Calu3 (cell line): ENCODE measurements around the gene SEMA6D. TPM values are rescaled to one million over a fixed set of nuclear protein-coding genes. Genes with fewer than 3 reads are reported as not detected.

Source experiments
- BruUV-seq: library from RNA; stranded (reverse); fragments of 400-500 nt; replicated peaks from 2 replicates; lab custom pipeline; 2021; lab: Mats Ljungman, UMichigan
- CTCF ChIA-PET: fragments of 300-600 bp; sonication (Branson Sonifier 250); formaldehyde crosslinking; loops from one replicate; lab custom pipeline; 2022; ENCODE audit warnings: antibody characterized with exemption; lab: Charles Lee
- DNase-seq: peaks from one replicate; pipeline ENCODE4 v3.0.0; 2022
- H3K27ac Mint-ChIP-seq: one replicate; pipeline ENCODE4 v1.8.0; 2022; ENCODE audit warnings: mixed read lengths; ENCODE audit not compliant: unreplicated experiment
- H3K27me3 Mint-ChIP-seq: one replicate; pipeline ENCODE4 v1.8.0; 2022; ENCODE audit warnings: mixed read lengths; ENCODE audit not compliant: unreplicated experiment
- H3K36me3 Mint-ChIP-seq: one replicate; pipeline ENCODE4 v1.8.0; 2022; ENCODE audit warnings: mild to moderate bottlenecking, moderate library complexity, mixed read lengths; ENCODE audit not compliant: insufficient read depth, unreplicated experiment
- H3K4me1 Mint-ChIP-seq: one replicate; pipeline ENCODE4 v1.8.0; 2022; ENCODE audit warnings: mild to moderate bottlenecking, low read depth, mixed read lengths; ENCODE audit not compliant: unreplicated experiment
- H3K4me3 Mint-ChIP-seq: one replicate; pipeline ENCODE4 v1.8.0; 2022; ENCODE audit warnings: mild to moderate bottlenecking, low read depth, moderate library complexity, mixed read lengths; ENCODE audit not compliant: unreplicated experiment
- H3K9me3 Mint-ChIP-seq: one replicate; pipeline ENCODE4 v1.8.0; 2022; ENCODE audit warnings: low read depth, mixed read lengths; ENCODE audit not compliant: unreplicated experiment
- CTCF ChIP-seq: fragments of 200-600 bp; IDR thresholded peaks from one replicate; pipeline ENCODE4 v1.8.0; 2022; ENCODE audit warnings: antibody characterized with exemption; ENCODE audit not compliant: unreplicated experiment
- intact Hi-C: fragments of 100-400 bp; cut with micrococcal nuclease; formaldehyde crosslinking; loops from one replicate; pipeline ENCODE4 v1.10.0; 2022; ENCODE audit not compliant: unreplicated experiment
- total RNA-seq: library from RNA; stranded (reverse); gene quantifications from 2 replicates; pipeline ENCODE4 v1.2.3, GENCODE V29; 2022

SEMA6D gene
- total RNA-seq, 1 experiment from 2014 or later = not detected

- CTCF ChIA-PET = no interaction called here
- no peak for TF ChIP-seq CTCF
- H3K4me3 Mint-ChIP-seq = no peak overlapping the region
- H3K36me3 Mint-ChIP-seq = no peaks in the 10 kb centered on the region
- H3K27ac Mint-ChIP-seq = no peak overlapping the region
- no peaks in the 10 kb centered on the region for H3K27me3 Mint-ChIP-seq
- no peak for DNase-seq
- BruUV-seq = no TSS peak
- peaks cover 4% of the 10 kb centered on the region for H3K9me3 Mint-ChIP-seq
- H3K4me1 Mint-ChIP-seq = no peaks in the 10 kb centered on the region
- intact Hi-C loops = no loop called here
Observed at GRCh38 chr15:47822048-47822447, 104.7 kb downstream of the SEMA6D start.
